Activated T-cell treated with anti-CD3 and anti-CD28 coated beads for 48 hours (primary cell): ENCODE results near the gene ADCYAP1.
"Not testable (repeated sequence)": the region's sequence is repeated elsewhere in the genome, so short reads cannot be mapped to it uniquely, and the experiment has no call there.

Source experiments
- DNase-seq: peaks from one replicate; pipeline ENCODE4 v3.0.0-alpha.2; 2020; ENCODE audit warnings: low read depth

ADCYAP1 gene

GRCh38 chr18:904218-905090, at the start of gene ADCYAP1:
Gene ADCYAP1, plus strand, starts transcription at chr18:904871. Its CDS starts 516 bp downstream, at chr18:905387.
- no peak for DNase-seq

GRCh38 chr18:857986-858385, 46.7 kb upstream of the ADCYAP1 start:
- DNase-seq: no peak

- peak; percentile 46 for DNase-seq
These were observed 39.8 kb upstream of the ADCYAP1 start for GRCh38 chr18:864872-865273.

GRCh38 chr18:867257-867656, 37.4 kb upstream of the ADCYAP1 start:
- DNase-seq: no peak

- DNase-seq: not testable (repeated sequence)
These were observed 31.2 kb upstream of the ADCYAP1 start for GRCh38 chr18:873426-873825.

- DNase-seq: no peak
These were observed 28.8 kb upstream of the ADCYAP1 start for GRCh38 chr18:875912-876311.

- DNase-seq: no peak
These were observed 27.4 kb upstream of the ADCYAP1 start for GRCh38 chr18:877238-877637.

- no peak for DNase-seq
These were observed 18.6 kb upstream of the ADCYAP1 start for GRCh38 chr18:886076-886475.

- DNase-seq: no peak
These were observed 17.0 kb upstream of the ADCYAP1 start for GRCh38 chr18:887716-888115.

GRCh38 chr18:892316-892715, 12.4 kb upstream of the ADCYAP1 start:
- DNase-seq: no peak

GRCh38 chr18:896315-896714, 8.4 kb upstream of the ADCYAP1 start:
- DNase-seq: no peak

GRCh38 chr18:901761-902160, 2.9 kb upstream of the ADCYAP1 start:
- no peak for DNase-seq

- no peak for DNase-seq
These were observed 2.4 kb upstream of the ADCYAP1 start for GRCh38 chr18:902229-902628.

- DNase-seq: peak; percentile 45
These were observed 970 bp upstream of the ADCYAP1 start for GRCh38 chr18:903701-904100.

- DNase-seq: no peak
These were observed 756 bp downstream of the ADCYAP1 start for GRCh38 chr18:905307-905947.

GRCh38 chr18:905948-906415, 1.3 kb downstream of the ADCYAP1 start:
- no peak for DNase-seq

- no peak for DNase-seq
These were observed 1.9 kb downstream of the ADCYAP1 start for GRCh38 chr18:906416-907114.

GRCh38 chr18:907115-907884, 2.6 kb downstream of the ADCYAP1 start:
- DNase-seq: no peak

GRCh38 chr18:907885-908757, 3.5 kb downstream of the ADCYAP1 start:
- DNase-seq: no peak

GRCh38 chr18:908758-909724, 4.4 kb downstream of the ADCYAP1 start:
- no peak for DNase-seq
